Mesothelial cell of epicardium (in vitro differentiated cells): Measurements from ENCODE around the gene CHEK2. TPM values are rescaled to one million over a fixed set of nuclear protein-coding genes. Genes with fewer than 3 reads are reported as not detected.
A peak's percentile ranks its signal among the peaks of the same experiment; 100 is the strongest.
"Not testable (repeated sequence)": the region's sequence is repeated elsewhere in the genome, so short reads cannot be mapped to it uniquely, and the experiment has no call there.

Experiments used
- DNase-seq, 2 experiments: peaks; one replicate each; pipeline ENCODE4 v3.0.0; 2021; ENCODE audit warnings: low spot score in 2 of 2; ENCODE audit not compliant: unreplicated experiment in 2 of 2
- H3K27ac Mint-ChIP-seq: 2 replicates; pipeline ENCODE4 v1.8.0; 2021; ENCODE audit warnings: mixed read lengths
- H3K27me3 Mint-ChIP-seq: 2 replicates; pipeline ENCODE4 v1.8.0; 2021; ENCODE audit warnings: low read depth, mixed read lengths
- H3K36me3 Mint-ChIP-seq: 2 replicates; pipeline ENCODE4 v1.8.0; 2021; ENCODE audit warnings: mixed read lengths
- H3K4me1 Mint-ChIP-seq: 2 replicates; pipeline ENCODE4 v1.8.0; 2021; ENCODE audit warnings: mixed read lengths
- H3K4me3 Mint-ChIP-seq: 2 replicates; pipeline ENCODE4 v1.8.0; 2021; ENCODE audit warnings: mild to moderate bottlenecking, moderate library complexity, mixed read lengths
- H3K9me3 Mint-ChIP-seq: 2 replicates; pipeline ENCODE4 v1.8.0; 2021; ENCODE audit warnings: mixed read lengths
- CTCF ChIP-seq: fragments of 200-600 bp; sonication (generic); IDR thresholded peaks from one replicate; pipeline ENCODE4 v1.5.0; 2021; ENCODE audit warnings: antibody characterized with exemption; ENCODE audit not compliant: unreplicated experiment
- total RNA-seq: library from RNA; stranded (reverse); gene quantifications from 3 replicates; pipeline ENCODE4 v1.2.1, GENCODE V29; 2021

Gene CHEK2
- total RNA-seq, 1 donor from 2014 or later, result 22.9 TPM

- DNase-seq, result no peak
- no peaks in the 10 kb centered on the region for H3K9me3 Mint-ChIP-seq
- H3K27ac Mint-ChIP-seq, result peak overlapping the region; percentile 90
- TF ChIP-seq CTCF, result no peak
- no peaks in the 10 kb centered on the region for H3K27me3 Mint-ChIP-seq
- peaks cover 12% of the 10 kb centered on the region for H3K36me3 Mint-ChIP-seq
- no peak overlapping the region for H3K4me3 Mint-ChIP-seq
- H3K4me1 Mint-ChIP-seq, result peaks cover 28% of the 10 kb centered on the region
Measured at GRCh38 chr22:28711341-28711740, 30.3 kb downstream of the CHEK2 start.

GRCh38 chr22:28710576-28711191, 30.9 kb downstream of the CHEK2 start:
- no peaks in the 10 kb centered on the region for H3K9me3 Mint-ChIP-seq
- H3K27me3 Mint-ChIP-seq, result no peaks in the 10 kb centered on the region
- peaks cover 12% of the 10 kb centered on the region for H3K36me3 Mint-ChIP-seq
- H3K4me1 Mint-ChIP-seq, result peaks cover 25% of the 10 kb centered on the region
- no peak overlapping the region for H3K4me3 Mint-ChIP-seq
- TF ChIP-seq CTCF, result no peak
- peak overlapping the region; percentile 90 for H3K27ac Mint-ChIP-seq
- DNase-seq, result no peak

- H3K27ac Mint-ChIP-seq, result peak overlapping the region; percentile 30
- H3K27me3 Mint-ChIP-seq, result no peaks in the 10 kb centered on the region
- H3K4me3 Mint-ChIP-seq, result no peak overlapping the region
- no peak for DNase-seq
- no peaks in the 10 kb centered on the region for H3K9me3 Mint-ChIP-seq
- peaks cover 12% of the 10 kb centered on the region for H3K36me3 Mint-ChIP-seq
- no peak for TF ChIP-seq CTCF
- peaks cover 24% of the 10 kb centered on the region for H3K4me1 Mint-ChIP-seq
Measured at GRCh38 chr22:28710107-28710506, 31.5 kb downstream of the CHEK2 start.

GRCh38 chr22:28706845-28707244, 34.8 kb downstream of the CHEK2 start:
- H3K36me3 Mint-ChIP-seq, result peaks cover 17% of the 10 kb centered on the region
- H3K27ac Mint-ChIP-seq, result no peak overlapping the region
- TF ChIP-seq CTCF, result no peak
- no peaks in the 10 kb centered on the region for H3K27me3 Mint-ChIP-seq
- no peak for DNase-seq
- H3K4me3 Mint-ChIP-seq, result no peak overlapping the region
- no peaks in the 10 kb centered on the region for H3K9me3 Mint-ChIP-seq
- H3K4me1 Mint-ChIP-seq, result peaks cover 16% of the 10 kb centered on the region

DNA sequence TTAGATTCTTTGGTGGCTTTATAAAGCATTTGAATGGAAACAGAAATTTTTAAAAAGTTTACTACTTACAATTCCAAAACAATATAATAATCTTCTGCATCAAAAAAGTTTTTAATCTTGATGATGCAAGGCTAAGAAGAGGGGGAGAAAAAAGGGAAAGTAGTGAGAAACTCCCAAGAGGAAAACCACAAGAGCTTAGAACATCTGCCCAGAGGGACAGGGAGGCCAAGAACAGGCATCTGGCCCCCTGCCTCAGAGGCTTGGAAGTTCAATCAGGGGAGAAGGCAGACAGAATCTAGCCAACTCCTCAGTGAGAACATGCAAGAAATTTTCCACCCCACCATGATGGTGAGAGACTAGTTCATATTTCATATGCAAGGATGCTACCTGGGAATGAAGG, 38.2 kb downstream of the CHEK2 start:
- Mint-ChIP-seq H3K27ac (no peak overlapping the region), H3K4me1 (no peaks in the 10 kb centered on the region), H3K9me3 (no peaks in the 10 kb centered on the region), H3K36me3 (peaks cover 17% of the 10 kb centered on the region), H3K27me3 (no peaks in the 10 kb centered on the region), H3K4me3 (no peak overlapping the region)
- no peak for DNase-seq
- no peak for TF ChIP-seq CTCF

DNA sequence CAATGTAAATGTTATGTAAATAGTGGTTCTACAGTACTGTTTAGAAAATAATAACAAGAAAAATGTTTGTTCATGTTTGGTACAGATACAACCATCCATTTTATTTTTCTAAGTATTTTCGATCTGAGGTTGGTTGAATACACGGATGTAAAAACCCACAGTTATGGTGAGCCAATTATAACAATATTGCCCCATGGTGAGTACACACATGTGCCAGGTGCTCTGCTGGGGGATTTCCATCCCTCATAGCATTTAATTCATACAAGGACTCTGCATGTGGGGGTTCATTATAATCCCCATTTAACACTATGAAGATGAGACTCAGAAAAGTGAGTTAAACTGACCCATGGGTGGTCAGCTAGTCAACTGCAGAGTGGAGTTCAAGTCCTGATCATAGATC, 38.7 kb downstream of the CHEK2 start:
- H3K36me3 Mint-ChIP-seq, result peaks cover 19% of the 10 kb centered on the region

DNA sequence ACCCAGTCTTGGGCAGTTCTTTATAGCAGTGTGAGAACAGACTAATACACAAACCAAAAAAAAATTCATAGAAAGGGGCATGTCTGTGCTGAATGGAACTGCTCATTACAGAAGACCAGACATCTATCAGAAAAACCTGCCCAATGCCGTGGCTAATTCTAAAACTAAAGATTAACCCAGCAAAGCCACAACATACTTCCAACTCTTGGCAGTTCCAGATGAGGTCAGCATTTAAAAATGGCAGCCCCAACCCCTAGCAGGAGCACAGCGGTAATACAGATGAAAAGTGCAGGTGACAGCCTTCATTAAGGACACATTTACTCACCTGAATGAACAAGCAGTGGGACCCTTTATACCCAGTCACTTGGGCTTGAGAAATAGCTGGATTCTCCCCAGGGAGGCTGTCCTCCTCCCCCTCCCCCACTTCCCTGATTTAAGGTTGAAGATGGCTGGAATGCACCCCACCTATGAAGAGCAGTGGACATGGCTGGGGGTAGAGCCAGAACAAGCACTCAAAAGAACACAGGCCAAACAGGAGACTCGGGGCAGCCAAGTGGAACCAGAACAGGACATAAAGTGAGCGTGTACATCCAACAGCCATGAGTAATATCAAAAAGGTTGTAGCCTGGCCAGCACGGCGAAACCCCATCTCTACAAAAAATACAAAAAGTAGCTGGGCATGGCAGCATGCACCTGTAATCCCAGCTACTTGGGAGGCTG, 48.4 kb downstream of the CHEK2 start:
- H3K9me3 Mint-ChIP-seq, DNase-seq, H3K27me3 Mint-ChIP-seq, H3K4me3 Mint-ChIP-seq: not testable (repeated sequence)
- H3K36me3 Mint-ChIP-seq, result peaks cover 11% of the 10 kb centered on the region
- peaks cover 16% of the 10 kb centered on the region for H3K4me1 Mint-ChIP-seq
- H3K27ac Mint-ChIP-seq, result peak overlapping the region; percentile 66

More for the DNA sequence above, 38.7 kb downstream of the CHEK2 start:
- Mint-ChIP-seq H3K27me3 (no peaks in the 10 kb centered on the region), H3K27ac (no peak overlapping the region), H3K9me3 (no peaks in the 10 kb centered on the region), H3K4me1 (no peaks in the 10 kb centered on the region), H3K4me3 (no peak overlapping the region)
- TF ChIP-seq CTCF, result no peak
- no peak for DNase-seq

DNA sequence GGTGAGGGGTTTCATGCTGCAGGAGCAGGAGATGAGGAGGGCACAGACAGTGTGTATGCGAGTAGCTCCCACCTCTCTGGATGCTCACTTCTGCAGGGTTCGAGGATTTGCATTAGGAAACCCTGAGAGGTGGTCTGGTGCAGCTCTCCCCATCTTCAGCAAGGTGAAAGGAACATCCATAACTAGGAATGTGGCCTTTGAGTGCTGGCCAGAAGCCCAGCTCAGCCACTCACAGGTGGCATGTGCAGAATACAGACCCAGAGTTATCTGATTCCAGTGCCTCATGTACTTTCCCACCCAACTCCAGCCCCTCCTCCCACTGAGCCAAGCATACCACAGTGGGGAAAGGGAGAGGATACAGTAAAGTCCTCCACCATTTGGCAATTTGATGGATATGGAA, 51.8 kb downstream of the CHEK2 start:
- not testable (repeated sequence) for H3K27ac Mint-ChIP-seq, H3K27me3 Mint-ChIP-seq, DNase-seq, H3K9me3 Mint-ChIP-seq, H3K4me3 Mint-ChIP-seq
- H3K36me3 Mint-ChIP-seq, result peaks cover 13% of the 10 kb centered on the region
- peaks cover 12% of the 10 kb centered on the region for H3K4me1 Mint-ChIP-seq
